Erythroblast (primary cell): Measurements from ENCODE around the gene PIR.

Experiments
- GATA1 ChIP-seq: IDR thresholded peaks from 2 replicates; pipeline ENCODE4 v1.6.1; 2011; ENCODE audit warnings: low read depth, mild to moderate bottlenecking, control low read depth, low read length, moderate library complexity
- POLR2A ChIP-seq: IDR thresholded peaks from 2 replicates; pipeline ENCODE4 v1.6.1; 2011; ENCODE audit warnings: mild to moderate bottlenecking, low read length

- TF ChIP-seq POLR2A: no peak
- no peak for TF ChIP-seq GATA1
These were observed 133.4 kb downstream of the PIR start for GRCh38 chrX:15359701-15360100.
